OCI-LY1 (cell line): ENCODE results near the gene MACROD1.

Experiments used
- CTCF ChIP-seq: fragments of 200-600 bp; sonication (generic), shearing (Covaris generic); IDR thresholded peaks from 2 replicates; pipeline ENCODE4 v1.5.1; 2017; ENCODE audit warnings: mild to moderate bottlenecking, antibody characterized with exemption, low read length, moderate library complexity, mixed read lengths
- EZH2 ChIP-seq: fragments of 200-600 bp; sonication (generic), shearing (Covaris generic); IDR thresholded peaks from 2 replicates; pipeline ENCODE4 v1.8.0; 2017; ENCODE audit warnings: borderline replicate concordance, mixed run types, mild to moderate bottlenecking, antibody characterized with exemption, low read length, moderate library complexity, mixed read lengths

- TF ChIP-seq CTCF (no peak), EZH2 (no peak)
These were observed 79.4 kb downstream of the MACROD1 start for GRCh38 chr11:64086258-64087123.
